Neural cell (in vitro differentiated cells): ENCODE results near the gene IFI27.

ENCODE experiments used
- CTCF ChIP-seq: fragments of 450-650 bp; IDR thresholded peaks from 2 replicates; pipeline ENCODE4 v1.5.1; 2014; ENCODE audit warnings: antibody characterized with exemption, mild to moderate bottlenecking, moderate library complexity; ENCODE audit not compliant: poor library complexity, severe bottlenecking
- POLR2AphosphoS5 ChIP-seq: IDR thresholded peaks from 2 replicates; pipeline ENCODE4 v1.6.1; 2012
- REST ChIP-seq: IDR thresholded peaks from 2 replicates; pipeline ENCODE4 v1.6.1; 2012; ENCODE audit warnings: borderline replicate concordance

GRCh38 chr14:94135476-94135875 is 24.9 kb downstream of the IFI27 start:
- no peak for TF ChIP-seq REST
- TF ChIP-seq CTCF, result no peak
- no peak for TF ChIP-seq POLR2AphosphoS5
